Peyer's patch (tissue), 4 donors: ENCODE data around the gene DCAF11.

Experiments used
- POLR2A ChIP-seq, 2 donors: fragments of 450-650 bp; IDR thresholded peaks; one replicate each; pipeline ENCODE4 v1.5.1; 2017; ENCODE audit warnings: antibody characterized with exemption in 2 of 2, mild to moderate bottlenecking in 2 of 2, moderate library complexity in 2 of 2
- TF ChIP-seq, protein P1 (sequence below), 6 experiments: fragments of 450-650 bp in 4 of 6; fragments of 200-600 bp in 2 of 6; sonication (generic) in 1 of 6; IDR thresholded peaks; one replicate each; pipeline ENCODE4 v1.5.1; 2017 to 2019; ENCODE audit warnings: antibody characterized with exemption in 6 of 6, mild to moderate bottlenecking in 3 of 6, moderate library complexity in 1 of 6

DNA sequence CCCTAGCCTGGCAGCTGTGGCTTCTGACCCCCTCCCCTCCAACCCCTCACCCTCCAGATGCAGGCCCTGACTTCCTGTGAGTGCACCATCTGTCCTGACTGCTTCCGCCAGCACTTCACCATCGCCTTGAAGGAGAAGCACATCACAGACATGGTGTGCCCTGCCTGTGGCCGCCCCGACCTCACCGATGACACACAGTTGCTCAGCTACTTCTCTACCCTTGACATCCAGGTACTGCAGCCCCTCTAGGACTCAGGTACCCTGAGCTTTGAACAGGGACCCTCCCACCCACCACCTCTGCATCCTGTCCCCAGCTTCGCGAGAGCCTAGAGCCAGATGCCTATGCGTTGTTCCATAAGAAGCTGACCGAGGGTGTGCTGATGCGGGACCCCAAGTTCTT, 40.5 kb downstream of the DCAF11 start:
- no peak for TF ChIP-seq POLR2A (IDR thresholded peaks at IDR 0.05)
- TF ChIP-seq, protein P1, sequence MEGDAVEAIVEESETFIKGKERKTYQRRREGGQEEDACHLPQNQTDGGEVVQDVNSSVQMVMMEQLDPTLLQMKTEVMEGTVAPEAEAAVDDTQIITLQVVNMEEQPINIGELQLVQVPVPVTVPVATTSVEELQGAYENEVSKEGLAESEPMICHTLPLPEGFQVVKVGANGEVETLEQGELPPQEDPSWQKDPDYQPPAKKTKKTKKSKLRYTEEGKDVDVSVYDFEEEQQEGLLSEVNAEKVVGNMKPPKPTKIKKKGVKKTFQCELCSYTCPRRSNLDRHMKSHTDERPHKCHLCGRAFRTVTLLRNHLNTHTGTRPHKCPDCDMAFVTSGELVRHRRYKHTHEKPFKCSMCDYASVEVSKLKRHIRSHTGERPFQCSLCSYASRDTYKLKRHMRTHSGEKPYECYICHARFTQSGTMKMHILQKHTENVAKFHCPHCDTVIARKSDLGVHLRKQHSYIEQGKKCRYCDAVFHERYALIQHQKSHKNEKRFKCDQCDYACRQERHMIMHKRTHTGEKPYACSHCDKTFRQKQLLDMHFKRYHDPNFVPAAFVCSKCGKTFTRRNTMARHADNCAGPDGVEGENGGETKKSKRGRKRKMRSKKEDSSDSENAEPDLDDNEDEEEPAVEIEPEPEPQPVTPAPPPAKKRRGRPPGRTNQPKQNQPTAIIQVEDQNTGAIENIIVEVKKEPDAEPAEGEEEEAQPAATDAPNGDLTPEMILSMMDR (IDR thresholded peaks at IDR 0.05): no peak
